HG03064 (cell line): ENCODE results near the gene PKNOX1.
"Not testable (repeated sequence)": the region's sequence is repeated elsewhere in the genome, so short reads cannot be mapped to it uniquely, and the experiment has no call there.

Source experiments
- ATAC-seq: cut with Tn5 transposase; IDR thresholded peaks from one replicate; pipeline ENCODE4 v1.9.1; 2021; ENCODE audit warnings: low read depth; ENCODE audit not compliant: unreplicated experiment

PKNOX1 gene

GRCh38 chr21:43045165-43045875, 71.0 kb downstream of the PKNOX1 start:
- not testable (repeated sequence) for ATAC-seq

- not testable (repeated sequence) for ATAC-seq
These were observed 71.8 kb downstream of the PKNOX1 start for GRCh38 chr21:43045876-43046821.

- ATAC-seq: not testable (repeated sequence)
These were observed 78.8 kb downstream of the PKNOX1 start for GRCh38 chr21:43053112-43053511.

GRCh38 chr21:43062955-43063664, 88.7 kb downstream of the PKNOX1 start:
- not testable (repeated sequence) for ATAC-seq

- not testable (repeated sequence) for ATAC-seq
These were observed 90.0 kb downstream of the PKNOX1 start for GRCh38 chr21:43064265-43064917.

- not testable (repeated sequence) for ATAC-seq
These were observed 91.6 kb downstream of the PKNOX1 start for GRCh38 chr21:43065991-43066390.

- not testable (repeated sequence) for ATAC-seq
These were observed 92.3 kb downstream of the PKNOX1 start for GRCh38 chr21:43066690-43067089.

- not testable (repeated sequence) for ATAC-seq
These were observed 93.7 kb downstream of the PKNOX1 start for GRCh38 chr21:43068065-43068464.

- ATAC-seq: not testable (repeated sequence)
These were observed 95.3 kb downstream of the PKNOX1 start for GRCh38 chr21:43069682-43070081.

- not testable (repeated sequence) for ATAC-seq
These were observed 98.4 kb downstream of the PKNOX1 start for GRCh38 chr21:43072742-43073141.

- not testable (repeated sequence) for ATAC-seq
These were observed 100.2 kb downstream of the PKNOX1 start for GRCh38 chr21:43074401-43075169.

GRCh38 chr21:43075170-43076022, 101.0 kb downstream of the PKNOX1 start, which contains the start of gene CBS:
TSS of gene CBS (minus strand) at chr21:43075835. CDS start at chr21:43072193, 3,642 bp downstream.
- ATAC-seq: not testable (repeated sequence)

GRCh38 chr21:43076023-43076637, 101.8 kb downstream of the PKNOX1 start:
- ATAC-seq: not testable (repeated sequence)

- not testable (repeated sequence) for ATAC-seq
These were observed 102.3 kb downstream of the PKNOX1 start for GRCh38 chr21:43076643-43077042.

- ATAC-seq: not testable (repeated sequence)
These were observed 108.4 kb downstream of the PKNOX1 start for GRCh38 chr21:43082587-43083300.
